ENCODE data around the gene SNX14. TPM values are rescaled to one million over a fixed set of nuclear protein-coding genes. Genes with fewer than 3 reads are reported as not detected.
"Not testable (repeated sequence)": the region's sequence is repeated elsewhere in the genome, so short reads cannot be mapped to it uniquely, and the experiment has no call there.

SNX14 gene
- total RNA-seq, 1 donor from 2014 or later: 89.5 TPM

- no peak overlapping the region for H3K27ac ChIP-seq (ENCODE audit: low read depth, low read length)
- no peak overlapping the region for H3K9ac ChIP-seq (ENCODE audit: low read length)
- DNase-seq (ENCODE audit: low read depth) (no peak), FAIRE-seq (no peak)
- Mint-ChIP-seq H3K36me3 (ENCODE audit: low read depth, unreplicated experiment) (no peaks in the 10 kb centered on the region), H3K9me3 (ENCODE audit: unreplicated experiment) (no peaks in the 10 kb centered on the region), H3K27ac (ENCODE audit: unreplicated experiment) (peak overlapping the region; percentile 75), H3K4me3 (ENCODE audit: unreplicated experiment) (no peak overlapping the region), H3K27me3 (ENCODE audit: low read depth, unreplicated experiment) (no peaks in the 10 kb centered on the region), H3K4me1 (ENCODE audit: low read depth, unreplicated experiment) (no peaks in the 10 kb centered on the region)
- H3K27me3 ChIP-seq (ENCODE audit: insufficient read depth, low read length): no peaks in the 10 kb centered on the region
- H4K20me1 ChIP-seq (ENCODE audit: insufficient read depth, low read length): no peaks in the 10 kb centered on the region
- no peak overlapping the region for H3K4me3 ChIP-seq (ENCODE audit: insufficient read depth, low read depth, low read length)
- TF ChIP-seq CTCF (IDR thresholded peaks at IDR 0.05; ENCODE audit: insufficient read depth, low read depth, low read length): peak; percentile 26
- TF ChIP-seq EZH2 (IDR thresholded peaks at IDR 0.05; ENCODE audit: insufficient read depth, low read length): no peak
- peaks cover 12% of the 10 kb centered on the region for H3K36me3 ChIP-seq (ENCODE audit: insufficient read depth, low read length)
- H2AFZ ChIP-seq (ENCODE audit: low read depth, low read length): no peak overlapping the region
- no peak overlapping the region for H3K4me2 ChIP-seq (ENCODE audit: low read length)
- H3K9me3 ChIP-seq (ENCODE audit: insufficient read depth, low read depth, low read length): no peaks in the 10 kb centered on the region
- H3K4me1 ChIP-seq (ENCODE audit: insufficient read depth, low read length): no peaks in the 10 kb centered on the region
- H3K79me2 ChIP-seq (ENCODE audit: insufficient read depth, low read length): no peaks in the 10 kb centered on the region
These were observed 56.6 kb downstream of the SNX14 start for GRCh38 chr6:85537055-85537494.

- H3K36me3 Mint-ChIP-seq (ENCODE audit: low read depth, unreplicated experiment): peaks cover 11% of the 10 kb centered on the region
- not testable (repeated sequence) for H3K9ac ChIP-seq (ENCODE audit: low read length); H3K4me3 Mint-ChIP-seq (ENCODE audit: unreplicated experiment); H3K27me3 Mint-ChIP-seq (ENCODE audit: low read depth, unreplicated experiment); H3K9me3 Mint-ChIP-seq (ENCODE audit: unreplicated experiment); H3K4me3 ChIP-seq (ENCODE audit: insufficient read depth, low read depth, low read length); H3K4me1 Mint-ChIP-seq (ENCODE audit: low read depth, unreplicated experiment); H3K36me3 ChIP-seq (ENCODE audit: insufficient read depth, low read length); H3K4me1 ChIP-seq (ENCODE audit: insufficient read depth, low read length); DNase-seq (ENCODE audit: low read depth); H3K4me2 ChIP-seq (ENCODE audit: low read length); H2AFZ ChIP-seq (ENCODE audit: low read depth, low read length); H3K27me3 ChIP-seq (ENCODE audit: insufficient read depth, low read length); H4K20me1 ChIP-seq (ENCODE audit: insufficient read depth, low read length); H3K79me2 ChIP-seq (ENCODE audit: insufficient read depth, low read length); H3K9me3 ChIP-seq (ENCODE audit: insufficient read depth, low read depth, low read length); FAIRE-seq; H3K27ac Mint-ChIP-seq (ENCODE audit: unreplicated experiment); H3K27ac ChIP-seq (ENCODE audit: low read depth, low read length)
These were observed 69.4 kb downstream of the SNX14 start for GRCh38 chr6:85524281-85524680.

- H3K4me2 ChIP-seq (ENCODE audit: low read length): no peak overlapping the region
- no peak overlapping the region for H3K27ac ChIP-seq (ENCODE audit: low read depth, low read length)
- no peak overlapping the region for H3K9ac ChIP-seq (ENCODE audit: low read length)
- no peak for TF ChIP-seq EZH2 (IDR thresholded peaks at IDR 0.05; ENCODE audit: insufficient read depth, low read length)
- no peak for TF ChIP-seq CTCF (IDR thresholded peaks at IDR 0.05; ENCODE audit: insufficient read depth, low read depth, low read length)
- H3K27me3 ChIP-seq (ENCODE audit: insufficient read depth, low read length): no peaks in the 10 kb centered on the region
- Mint-ChIP-seq H3K4me1 (ENCODE audit: low read depth, unreplicated experiment) (no peaks in the 10 kb centered on the region), H3K9me3 (ENCODE audit: unreplicated experiment) (no peaks in the 10 kb centered on the region), H3K27ac (ENCODE audit: unreplicated experiment) (no peak overlapping the region), H3K27me3 (ENCODE audit: low read depth, unreplicated experiment) (no peaks in the 10 kb centered on the region), H3K4me3 (ENCODE audit: unreplicated experiment) (no peak overlapping the region), H3K36me3 (ENCODE audit: low read depth, unreplicated experiment) (peaks cover 9% of the 10 kb centered on the region)
- H3K9me3 ChIP-seq (ENCODE audit: insufficient read depth, low read depth, low read length): no peaks in the 10 kb centered on the region
- DNase-seq (ENCODE audit: low read depth): peak; percentile 3
- no peak overlapping the region for H2AFZ ChIP-seq (ENCODE audit: low read depth, low read length)
- no peak for FAIRE-seq
- no peaks in the 10 kb centered on the region for H3K79me2 ChIP-seq (ENCODE audit: insufficient read depth, low read length)
- H3K4me3 ChIP-seq (ENCODE audit: insufficient read depth, low read depth, low read length): no peak overlapping the region
- no peaks in the 10 kb centered on the region for H3K4me1 ChIP-seq (ENCODE audit: insufficient read depth, low read length)
- H3K36me3 ChIP-seq (ENCODE audit: insufficient read depth, low read length): peaks cover 22% of the 10 kb centered on the region
- H4K20me1 ChIP-seq (ENCODE audit: insufficient read depth, low read length): no peaks in the 10 kb centered on the region
These were observed 77.5 kb downstream of the SNX14 start for GRCh38 chr6:85516168-85516567.

Measured in astrocyte (in vitro differentiated cells and primary cell).